HepG2 (cell line): ENCODE measurements around the gene TIMM44. TPM values are rescaled to one million over a fixed set of nuclear protein-coding genes. Genes with fewer than 3 reads are reported as not detected.
A peak's percentile ranks its signal among the peaks of the same experiment; 100 is the strongest.

Source experiments
- ATM ChIP-seq: fragments of 450-650 bp; IDR thresholded peaks from 2 replicates; pipeline ENCODE4 v1.7.1; 2017; ENCODE audit warnings: mild to moderate bottlenecking, borderline replicate concordance
- FOXJ3 ChIP-seq: sonication (generic); formaldehyde crosslinking; IDR thresholded peaks from 2 replicates; pipeline ENCODE4 v1.4.0; 2020; ENCODE audit warnings: missing genetic modification reagents, mild to moderate bottlenecking, borderline replicate concordance
- GABPA ChIP-seq, 2 experiments: IDR thresholded peaks; 2 replicates each; pipeline ENCODE4 v1.6.1; 2011 to 2016; ENCODE audit warnings: low read depth in 2 of 2, low read length in 1 of 2, missing biosample characterization in 1 of 2, missing genetic modification characterization in 1 of 2
- HMGA1 ChIP-seq: sonication (generic); formaldehyde crosslinking; conservative IDR thresholded peaks from 2 replicates; pipeline ENCODE4 v1.4.0; 2020; ENCODE audit warnings: missing genetic modification reagents
- IKZF1 ChIP-seq: fragments of 450-650 bp; IDR thresholded peaks from 2 replicates; pipeline ENCODE4 v1.7.1; 2016
- KLF12 ChIP-seq: sonication (generic); formaldehyde crosslinking; IDR thresholded peaks from 2 replicates; pipeline ENCODE4 v1.4.0; 2020; ENCODE audit warnings: missing genetic modification reagents, borderline replicate concordance
- MBNL3 ChIP-seq: fragments of 250-450 bp; sonication (Bioruptor Pico); conservative IDR thresholded peaks from 2 replicates; pipeline ENCODE4 v1.8.0; 2022; ENCODE audit warnings: mild to moderate bottlenecking, inconsistent platforms
- NCOA2 ChIP-seq: sonication (generic); formaldehyde crosslinking; IDR thresholded peaks from 2 replicates; pipeline ENCODE4 v1.8.0; 2022; ENCODE audit warnings: inconsistent platforms
- NFYB ChIP-seq: sonication (generic); formaldehyde crosslinking; IDR thresholded peaks from 2 replicates; pipeline ENCODE4 v1.4.0; 2020; ENCODE audit warnings: missing genetic modification reagents
- NRL ChIP-seq: sonication (generic); formaldehyde crosslinking; IDR thresholded peaks from 2 replicates; pipeline ENCODE4 v1.5.0; 2020; ENCODE audit warnings: missing genetic modification reagents, mild to moderate bottlenecking, moderate library complexity, borderline replicate concordance
- POGZ ChIP-seq: sonication (generic); formaldehyde crosslinking; IDR thresholded peaks from 2 replicates; pipeline ENCODE4 v1.4.0; 2020; ENCODE audit warnings: mild to moderate bottlenecking, missing genetic modification reagents
- RCOR2 ChIP-seq: IDR thresholded peaks from 2 replicates; pipeline ENCODE4 v1.6.1; 2016; ENCODE audit warnings: missing biosample characterization, missing genetic modification reagents
- RFX3 ChIP-seq: IDR thresholded peaks from 2 replicates; pipeline ENCODE4 v1.6.1; 2016; ENCODE audit warnings: missing biosample characterization, missing genetic modification reagents
- RFXAP ChIP-seq: sonication (generic); formaldehyde crosslinking; IDR thresholded peaks from 2 replicates; pipeline ENCODE4 v1.4.0; 2020; ENCODE audit warnings: missing genetic modification reagents, borderline replicate concordance
- SMARCE1 ChIP-seq: fragments of 450-650 bp; IDR thresholded peaks from 2 replicates; pipeline ENCODE4 v1.6.1; 2017; ENCODE audit warnings: borderline replicate concordance
- SRY ChIP-seq: sonication (generic); formaldehyde crosslinking; IDR thresholded peaks from 2 replicates; pipeline ENCODE4 v1.8.0; 2022; ENCODE audit warnings: mild to moderate bottlenecking, missing genetic modification reagents
- ZFP36L1 ChIP-seq: sonication (generic); formaldehyde crosslinking; IDR thresholded peaks from 2 replicates; pipeline ENCODE4 v1.8.0; 2022; ENCODE audit warnings: mild to moderate bottlenecking, missing genetic modification reagents, moderate library complexity
- ZFP37 ChIP-seq: sonication (generic); formaldehyde crosslinking; IDR thresholded peaks from 2 replicates; pipeline ENCODE4 v1.4.0; 2020; ENCODE audit warnings: missing genetic modification reagents, borderline replicate concordance
- ZFY ChIP-seq: sonication (generic); formaldehyde crosslinking; IDR thresholded peaks from 2 replicates; pipeline ENCODE4 v1.4.0; 2020; ENCODE audit warnings: missing genetic modification reagents
- ZFYVE20 ChIP-seq: sonication (generic); formaldehyde crosslinking; IDR thresholded peaks from 2 replicates; pipeline ENCODE4 v1.8.0; 2023; ENCODE audit warnings: low read depth, mild to moderate bottlenecking, moderate library complexity, missing genetic modification reagents, borderline replicate concordance
- ZNF121 ChIP-seq: sonication (generic); formaldehyde crosslinking; IDR thresholded peaks from 2 replicates; pipeline ENCODE4 v1.5.0; 2020; ENCODE audit warnings: mild to moderate bottlenecking, missing genetic modification reagents
- ZNF253 ChIP-seq: sonication (generic); formaldehyde crosslinking; IDR thresholded peaks from 2 replicates; pipeline ENCODE4 v1.8.0; 2022; ENCODE audit warnings: mild to moderate bottlenecking, missing genetic modification reagents, borderline replicate concordance
- ZNF30 ChIP-seq: sonication (generic); formaldehyde crosslinking; IDR thresholded peaks from 2 replicates; pipeline ENCODE4 v1.5.0; 2020; ENCODE audit warnings: mild to moderate bottlenecking, missing genetic modification reagents
- ZNF510 ChIP-seq: sonication (generic); formaldehyde crosslinking; IDR thresholded peaks from 2 replicates; pipeline ENCODE4 v1.4.0; 2020; ENCODE audit warnings: low read depth, mild to moderate bottlenecking, missing genetic modification reagents
- ZSCAN22 ChIP-seq: sonication (generic); formaldehyde crosslinking; IDR thresholded peaks from 2 replicates; pipeline ENCODE4 v1.4.0; 2020; ENCODE audit warnings: mild to moderate bottlenecking, missing genetic modification reagents
- ZSCAN29 ChIP-seq: sonication (generic); formaldehyde crosslinking; conservative IDR thresholded peaks from 2 replicates; pipeline ENCODE4 v1.4.0; 2020; ENCODE audit warnings: mild to moderate bottlenecking, missing genetic modification reagents
- polyA plus RNA-seq, 8 experiments: library from polyadenylated mRNA; depleted of rRNA in 3 of 8; stranded (reverse) in 7 of 8; unstranded in 1 of 8; fragments of >200 nt; fragmentation: Illumina TruSeq in 4 of 8; extraction: Trizol in 4 of 8; gene quantifications; 2 replicates each; pipeline versions ENCODE4 v1.2.1 to v1.2.3, GENCODE V29; 2011 to 2016; ENCODE audit warnings: low read depth in 4 of 8, missing spikeins in 1 of 8, mixed read lengths in 1 of 8; ENCODE audit not compliant: insufficient read depth in 1 of 8
- total RNA-seq, 5 experiments: library from RNA; depleted of rRNA; stranded (reverse); fragments of >200 nt; fragmentation: Illumina TruSeq; extraction: Trizol; gene quantifications; 2 replicates each; pipeline ENCODE4 v1.2.3, GENCODE V29; 2016; ENCODE audit warnings: low read depth in 1 of 5
- TF ChIP-seq, protein P1 (sequence below): sonication (generic); formaldehyde crosslinking; IDR thresholded peaks from 2 replicates; pipeline ENCODE4 v1.5.0; 2020; ENCODE audit warnings: missing genetic modification reagents
- TF ChIP-seq, protein P2 (sequence below): sonication (generic); formaldehyde crosslinking; IDR thresholded peaks from 2 replicates; pipeline ENCODE4 v1.8.0; 2022; ENCODE audit warnings: missing genetic modification reagents, mild to moderate bottlenecking, moderate library complexity, borderline replicate concordance

Gene TIMM44
- total and polyA plus RNA-seq, 2 of the 13 experiments (the other 11 are each of a cell fraction or from before 2014, with no cell fraction given): 42.9 to 72.6 TPM

DNA sequence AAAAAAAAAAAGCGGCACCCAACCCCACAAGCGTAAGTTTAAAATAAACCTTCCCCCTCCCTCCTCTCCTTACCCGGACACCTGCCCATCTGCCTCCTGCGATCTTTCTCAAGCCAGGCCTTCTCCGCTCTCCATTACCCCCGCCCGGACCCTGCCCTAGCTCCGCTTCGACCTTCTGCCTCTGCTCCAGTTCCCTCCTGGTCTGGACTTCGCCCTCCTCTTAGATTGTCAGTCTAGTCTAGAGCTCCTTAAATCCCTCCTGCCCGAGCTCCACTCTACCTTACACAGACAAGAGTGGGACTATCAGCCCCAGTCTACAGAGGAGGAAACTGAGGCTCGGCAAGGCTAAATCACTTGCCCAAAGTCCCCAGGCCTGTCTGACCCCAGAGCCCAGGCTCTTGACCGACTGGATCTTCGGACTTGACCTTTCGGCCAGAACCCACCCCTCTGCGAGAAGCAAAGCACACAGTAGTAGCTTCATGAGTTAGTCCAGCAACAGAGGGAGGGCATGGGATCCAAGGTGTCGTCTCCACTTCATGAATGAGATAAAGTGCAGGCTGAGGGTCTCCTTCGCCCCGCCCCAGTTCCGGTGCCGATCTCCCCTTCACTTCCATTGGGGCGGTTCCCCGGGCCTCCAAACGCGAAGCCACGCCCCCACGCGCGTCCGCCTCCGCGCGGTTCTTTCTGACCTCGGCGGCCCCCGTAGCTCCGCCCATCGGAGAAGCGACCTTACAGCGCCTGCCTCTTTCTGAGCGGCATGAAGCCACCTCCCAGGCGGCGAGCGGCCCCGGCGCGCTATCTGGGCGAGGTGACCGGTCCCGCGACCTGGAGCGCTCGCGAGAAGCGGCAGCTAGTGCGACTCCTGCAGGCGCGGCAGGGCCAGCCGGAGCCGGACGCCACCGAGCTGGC lies 23.6 kb downstream of the TIMM44 start, which contains the start of gene SNAPC2 (continued):
- TF ChIP-seq, protein P1, sequence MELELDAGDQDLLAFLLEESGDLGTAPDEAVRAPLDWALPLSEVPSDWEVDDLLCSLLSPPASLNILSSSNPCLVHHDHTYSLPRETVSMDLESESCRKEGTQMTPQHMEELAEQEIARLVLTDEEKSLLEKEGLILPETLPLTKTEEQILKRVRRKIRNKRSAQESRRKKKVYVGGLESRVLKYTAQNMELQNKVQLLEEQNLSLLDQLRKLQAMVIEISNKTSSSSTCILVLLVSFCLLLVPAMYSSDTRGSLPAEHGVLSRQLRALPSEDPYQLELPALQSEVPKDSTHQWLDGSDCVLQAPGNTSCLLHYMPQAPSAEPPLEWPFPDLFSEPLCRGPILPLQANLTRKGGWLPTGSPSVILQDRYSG: no peak
- TF ChIP-seq ZFP37 (CRISPR knock-in tag) (no peak), ZNF253 (CRISPR knock-in tag) (no peak), POGZ (CRISPR knock-in tag) (peak; percentile 40; the same call in 1 of the 2 replicates), RFXAP (CRISPR knock-in tag) (0 out of 2 replicates have a peak, but pooled peaks have one; percentile 30), ATM (no peak), FOXJ3 (CRISPR knock-in tag) (no peak), ZFYVE20 (CRISPR knock-in tag) (no peak), ZSCAN29 (CRISPR knock-in tag) (0 out of 2 replicates have a peak, but pooled peaks have one; percentile 5), NFYB (CRISPR knock-in tag) (peak; percentile 43), ZNF121 (CRISPR knock-in tag) (no peak), NCOA2 (CRISPR knock-in tag) (peak; percentile 23; the same call in 1 of the 2 replicates), NRL (no peak; the same call in 1 of the 2 replicates), SRY (CRISPR knock-in tag) (no peak), KLF12 (CRISPR knock-in tag) (0 out of 2 replicates have a peak, but pooled peaks have one; percentile 79), RFX3 (CRISPR knock-in tag) (no peak), ZFY (CRISPR knock-in tag) (peak; percentile 87), IKZF1 (no peak), ZNF510 (CRISPR knock-in tag) (no peak), SMARCE1 (no peak), ZNF30 (CRISPR knock-in tag) (no peak), GABPA (IDR thresholded peaks at IDR 0.05; ENCODE audit: low read depth, low read length) (no peak), GABPA (CRISPR knock-in tag; IDR thresholded peaks at IDR 0.05; ENCODE audit: low read depth) (peak; percentile 72; the same call in 1 of the 2 replicates), HMGA1 (CRISPR knock-in tag) (no peak), RCOR2 (CRISPR knock-in tag) (no peak), ZFP36L1 (CRISPR knock-in tag) (peak; percentile 55; the same call in 1 of the 2 replicates), ZSCAN22 (CRISPR knock-in tag) (peak; percentile 55; the same call in 1 of the 2 replicates), MBNL3 (CRISPR knock-in tag) (no peak)
- TF ChIP-seq, protein P2, sequence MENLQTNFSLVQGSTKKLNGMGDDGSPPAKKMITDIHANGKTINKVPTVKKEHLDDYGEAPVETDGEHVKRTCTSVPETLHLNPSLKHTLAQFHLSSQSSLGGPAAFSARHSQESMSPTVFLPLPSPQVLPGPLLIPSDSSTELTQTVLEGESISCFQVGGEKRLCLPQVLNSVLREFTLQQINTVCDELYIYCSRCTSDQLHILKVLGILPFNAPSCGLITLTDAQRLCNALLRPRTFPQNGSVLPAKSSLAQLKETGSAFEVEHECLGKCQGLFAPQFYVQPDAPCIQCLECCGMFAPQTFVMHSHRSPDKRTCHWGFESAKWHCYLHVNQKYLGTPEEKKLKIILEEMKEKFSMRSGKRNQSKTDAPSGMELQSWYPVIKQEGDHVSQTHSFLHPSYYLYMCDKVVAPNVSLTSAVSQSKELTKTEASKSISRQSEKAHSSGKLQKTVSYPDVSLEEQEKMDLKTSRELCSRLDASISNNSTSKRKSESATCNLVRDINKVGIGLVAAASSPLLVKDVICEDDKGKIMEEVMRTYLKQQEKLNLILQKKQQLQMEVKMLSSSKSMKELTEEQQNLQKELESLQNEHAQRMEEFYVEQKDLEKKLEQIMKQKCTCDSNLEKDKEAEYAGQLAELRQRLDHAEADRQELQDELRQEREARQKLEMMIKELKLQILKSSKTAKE: no peak
